NT2/D1 (cell line): ENCODE results near the gene SSTR3.
"Not testable (repeated sequence)": the region's sequence is repeated elsewhere in the genome, so short reads cannot be mapped to it uniquely, and the experiment has no call there.

Experiments
- DNase-seq: peaks from one replicate; pipeline ENCODE4 v3.0.0-alpha.2; 2011; ENCODE audit warnings: low read depth, low spot score
- H3K27me3 ChIP-seq: 2 replicates; pipeline ENCODE4 v1.6.0; 2011; ENCODE audit warnings: mild to moderate bottlenecking; ENCODE audit not compliant: insufficient read length, insufficient read depth
- H3K36me3 ChIP-seq: 2 replicates; pipeline ENCODE4 v1.6.1; 2011; ENCODE audit warnings: mild to moderate bottlenecking, low read length, mixed read lengths; ENCODE audit not compliant: insufficient read depth, insufficient read length
- H3K4me1 ChIP-seq: 2 replicates; pipeline ENCODE4 v1.5.1; 2011; ENCODE audit not compliant: insufficient read depth, insufficient read length
- H3K4me3 ChIP-seq: 2 replicates; pipeline ENCODE4 v1.5.1; 2011; ENCODE audit warnings: low read depth; ENCODE audit not compliant: insufficient read length
- H3K9ac ChIP-seq: 2 replicates; pipeline ENCODE4 v1.6.0; 2011; ENCODE audit warnings: low read depth; ENCODE audit not compliant: insufficient read length
- H3K9me3 ChIP-seq: 2 replicates; pipeline ENCODE4 v1.5.1; 2011; ENCODE audit warnings: mild to moderate bottlenecking, low read length; ENCODE audit not compliant: insufficient read depth
- SUZ12 ChIP-seq: IDR thresholded peaks from 2 replicates; pipeline ENCODE4 v1.6.1; 2011; ENCODE audit not compliant: insufficient read length, insufficient read depth; ENCODE audit errors: extremely low read depth
- YY1 ChIP-seq: IDR thresholded peaks from 2 replicates; pipeline ENCODE4 v1.6.1; 2011; ENCODE audit not compliant: insufficient read length, insufficient read depth
- ZNF274 ChIP-seq: IDR thresholded peaks from 2 replicates; pipeline ENCODE4 v1.6.1; 2011; ENCODE audit warnings: mild to moderate bottlenecking, low read depth, low read length

SSTR3 gene

DNA sequence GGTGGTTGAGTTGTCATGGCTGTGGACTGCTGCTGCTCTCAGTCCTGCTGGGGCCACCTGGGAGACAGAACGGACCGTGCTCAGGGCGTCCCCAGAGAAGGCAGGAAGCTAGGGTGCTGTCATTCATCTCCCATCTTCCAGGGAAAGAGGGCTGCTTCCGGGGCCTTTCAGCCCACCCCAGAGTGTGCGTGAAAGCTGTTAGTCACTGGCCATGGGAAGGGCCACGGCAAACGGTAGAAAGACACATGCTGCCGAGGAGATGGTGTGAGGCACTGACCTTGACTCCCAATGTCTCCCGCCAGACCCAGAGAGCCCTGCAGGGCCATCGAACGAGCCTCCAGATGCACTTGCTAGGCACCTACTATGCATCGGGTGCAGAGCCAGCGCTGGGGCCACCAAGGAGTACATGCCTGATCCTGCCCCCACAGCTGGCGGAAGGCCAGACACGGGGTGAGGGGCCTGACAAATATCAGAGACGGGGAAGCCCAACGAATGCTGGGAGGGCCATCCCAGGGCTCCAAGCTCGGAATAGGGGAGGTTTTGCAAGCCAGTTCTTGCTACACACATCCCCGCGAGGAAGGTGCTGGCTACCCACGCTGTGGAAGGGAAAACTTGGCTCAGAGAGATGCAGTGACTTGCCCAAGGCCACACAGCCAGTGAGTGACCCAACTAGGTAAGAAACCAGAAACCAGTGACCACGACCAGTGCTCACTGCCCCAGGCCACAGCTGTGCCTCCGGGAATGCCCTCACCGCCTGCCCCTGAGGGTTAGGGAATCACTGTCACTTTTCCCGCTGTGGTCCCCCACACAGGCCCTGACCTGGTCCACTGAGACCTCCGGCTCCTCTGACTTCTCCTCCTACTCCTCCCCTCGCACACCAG lies 21.7 kb upstream of the SSTR3 start:
- no peak overlapping the region for H3K9ac ChIP-seq
- TF ChIP-seq YY1 (no peak), SUZ12 (no peak), ZNF274 (no peak)
- H3K9me3 ChIP-seq = no peaks in the 10 kb centered on the region
- peaks cover 7% of the 10 kb centered on the region for H3K4me1 ChIP-seq
- H3K36me3 ChIP-seq = peaks cover 4% of the 10 kb centered on the region
- no peaks in the 10 kb centered on the region for H3K27me3 ChIP-seq
- H3K4me3 ChIP-seq = no peak overlapping the region
- DNase-seq = no peak

GRCh38 chr22:37233371-37233750 lies 21.1 kb upstream of the SSTR3 start:
- not testable (repeated sequence) for H3K9ac ChIP-seq, DNase-seq, H3K9me3 ChIP-seq, H3K4me3 ChIP-seq, H3K36me3 ChIP-seq, H3K27me3 ChIP-seq
- peaks cover 10% of the 10 kb centered on the region for H3K4me1 ChIP-seq

DNA sequence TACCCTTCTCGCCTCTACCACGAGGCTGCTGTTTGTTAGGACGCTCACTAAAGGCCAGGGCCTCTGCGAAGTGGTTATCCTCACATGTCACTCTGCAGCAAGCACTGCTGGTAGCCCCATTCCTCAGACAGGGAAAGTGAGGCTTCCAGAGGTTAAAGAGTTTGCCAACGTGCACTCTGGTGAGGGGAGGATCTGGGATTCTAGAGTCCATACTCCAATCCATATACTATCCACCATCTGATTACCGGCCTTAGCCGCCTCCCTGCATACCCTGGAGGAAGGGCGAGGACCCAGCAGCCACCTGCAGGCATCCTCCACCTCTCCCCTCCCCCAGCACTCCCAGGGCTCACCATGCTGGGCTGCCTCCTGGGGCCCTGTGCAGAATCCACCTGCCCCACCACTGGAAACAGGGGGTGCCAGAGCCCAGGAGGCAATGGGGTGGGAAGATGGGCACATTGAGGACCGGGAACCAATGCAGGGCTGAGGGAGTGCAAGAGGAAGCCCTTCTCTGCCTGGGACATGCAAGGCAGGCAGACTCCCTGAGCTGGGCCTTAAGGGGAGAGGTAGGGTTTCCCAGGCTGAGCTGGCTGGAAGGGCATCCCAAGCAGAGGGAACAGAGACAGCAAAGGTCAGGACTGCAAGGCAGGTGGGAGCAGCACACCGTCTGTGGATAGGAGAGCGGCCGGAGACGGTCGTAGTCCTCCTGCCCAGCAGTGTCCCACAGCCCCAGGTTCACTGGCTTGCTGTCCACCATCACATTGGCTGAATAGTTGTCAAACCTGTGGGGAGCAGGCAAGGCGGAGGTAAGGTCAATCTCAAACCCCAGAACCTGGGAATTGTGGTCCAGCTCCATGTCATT lies 20.1 kb upstream of the SSTR3 start:
- Histone ChIP-seq H3K9ac (no peak overlapping the region), H3K36me3 (peaks cover 4% of the 10 kb centered on the region), H3K4me3 (no peak overlapping the region), H3K27me3 (no peaks in the 10 kb centered on the region), H3K9me3 (no peaks in the 10 kb centered on the region), H3K4me1 (peaks cover 10% of the 10 kb centered on the region)
- TF ChIP-seq ZNF274 (no peak), YY1 (no peak), SUZ12 (no peak)
- no peak for DNase-seq

DNA sequence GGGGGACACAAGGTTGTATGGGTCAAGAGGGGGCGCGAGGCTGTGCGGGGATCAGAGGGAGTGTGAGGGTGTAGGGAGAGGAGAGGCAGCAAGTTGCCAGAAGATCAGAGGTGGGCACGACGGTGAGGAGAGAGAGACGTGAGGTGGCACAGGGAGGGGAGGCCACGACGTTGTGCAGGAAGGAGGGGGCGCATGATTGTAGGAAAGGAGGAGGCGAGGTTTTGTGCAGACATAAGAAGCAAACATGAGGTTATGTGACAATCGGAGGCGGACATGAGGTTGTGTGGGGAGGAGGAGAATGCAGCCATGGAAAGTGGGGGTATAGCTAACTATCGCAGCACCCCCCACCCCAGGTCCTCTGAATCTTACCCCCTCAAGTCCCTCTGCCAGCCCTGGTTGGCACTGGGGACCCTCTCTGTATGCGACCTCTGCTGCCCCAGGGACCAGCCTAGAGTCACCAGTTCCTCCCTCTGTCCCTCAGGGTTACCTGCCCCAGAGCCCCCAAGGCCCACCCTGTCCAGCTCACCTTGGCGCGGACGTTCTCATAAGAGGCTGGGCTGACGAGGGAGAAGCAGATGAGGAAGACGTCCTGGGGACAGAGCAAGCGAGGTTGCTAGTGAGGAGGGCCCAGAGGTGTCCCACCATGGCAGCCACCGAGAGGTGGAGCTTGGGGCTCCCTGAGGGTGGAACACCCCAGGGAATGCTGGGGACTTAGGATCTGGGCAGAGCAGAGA lies 19.3 kb upstream of the SSTR3 start:
- no peak for TF ChIP-seq SUZ12
- TF ChIP-seq ZNF274 = no peak
- Histone ChIP-seq H3K4me3 (no peak overlapping the region), H3K36me3 (peaks cover 4% of the 10 kb centered on the region)

GRCh38 chr22:37230673-37231405 lies 18.6 kb upstream of the SSTR3 start:
- Histone ChIP-seq H3K27me3 (no peaks in the 10 kb centered on the region), H3K36me3 (peaks cover 4% of the 10 kb centered on the region), H3K9me3 (no peaks in the 10 kb centered on the region), H3K9ac (no peak overlapping the region), H3K4me1 (peaks cover 10% of the 10 kb centered on the region), H3K4me3 (no peak overlapping the region)
- TF ChIP-seq SUZ12 = no peak
- no peak for TF ChIP-seq YY1
- TF ChIP-seq ZNF274 = no peak
- no peak for DNase-seq

More for the DNA sequence above, 19.3 kb upstream of the SSTR3 start:
- no peaks in the 10 kb centered on the region for H3K9me3 ChIP-seq
- H3K9ac ChIP-seq = peak overlapping the region; percentile 10
- DNase-seq = no peak
- H3K27me3 ChIP-seq = no peaks in the 10 kb centered on the region
- peaks cover 10% of the 10 kb centered on the region for H3K4me1 ChIP-seq

DNA sequence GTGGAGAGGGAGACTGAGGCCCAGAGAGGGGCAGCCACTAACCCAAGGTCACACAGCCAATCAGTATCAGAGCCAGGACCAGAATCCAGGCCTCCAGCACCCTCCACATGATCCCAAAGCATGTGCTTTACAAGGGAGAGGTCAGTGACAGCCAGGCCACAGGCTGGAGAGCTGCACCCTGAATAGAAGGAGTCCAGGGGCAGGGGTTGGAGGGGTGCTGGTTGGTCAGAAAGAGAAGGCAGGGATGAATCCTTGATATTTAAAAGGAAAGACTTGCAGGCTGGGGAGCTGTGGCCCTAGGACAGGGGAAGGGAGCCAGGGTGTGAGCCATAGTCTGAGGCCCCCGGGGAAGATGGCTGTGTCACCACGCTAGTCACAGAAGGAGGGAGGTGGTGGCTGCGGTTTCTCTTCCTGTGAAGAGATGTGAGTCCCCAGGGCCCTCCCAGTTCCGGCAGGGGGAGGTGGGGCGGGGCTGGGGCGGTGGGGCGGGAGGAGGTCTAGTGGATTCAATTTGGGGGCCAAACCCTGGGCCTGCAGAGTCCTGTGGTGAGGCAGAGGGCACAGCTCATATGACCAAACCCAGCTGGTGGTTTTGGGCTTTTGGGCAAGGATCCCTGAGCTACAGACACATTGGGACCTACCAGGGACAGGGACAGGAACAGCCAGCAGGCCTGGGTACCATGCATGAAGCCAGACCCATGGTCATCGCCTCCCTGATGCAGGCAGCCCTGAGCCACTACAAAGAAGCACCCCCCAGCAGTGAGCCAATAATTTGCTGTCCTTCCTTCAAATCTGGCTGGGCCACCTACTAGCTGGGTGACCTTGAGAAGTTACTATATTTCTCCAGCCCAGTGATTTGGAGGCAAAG lies 17.8 kb upstream of the SSTR3 start:
- no peak overlapping the region for H3K4me3 ChIP-seq
- TF ChIP-seq SUZ12 = no peak
- TF ChIP-seq YY1 = no peak
- no peak for TF ChIP-seq ZNF274
- DNase-seq = no peak

More for the DNA sequence above, 17.8 kb upstream of the SSTR3 start:
- Histone ChIP-seq H3K27me3 (no peaks in the 10 kb centered on the region), H3K9ac (no peak overlapping the region), H3K36me3 (peaks cover 10% of the 10 kb centered on the region), H3K4me1 (peaks cover 10% of the 10 kb centered on the region), H3K9me3 (no peaks in the 10 kb centered on the region)
